Measurements from ENCODE around the gene FAM53A. TPM values are rescaled to one million over a fixed set of nuclear protein-coding genes. Genes with fewer than 3 reads are reported as not detected.

FAM53A gene
- total and polyA plus RNA-seq, 2 experiments from 2014 or later, result 4.7 to 6.8 TPM

- H3K4me2 ChIP-seq, result no peak overlapping the region
- DNase-seq (ENCODE audit: low spot score), result no peak
- H3K27ac ChIP-seq, result no peak overlapping the region
- H3K4me1 ChIP-seq (ENCODE audit: insufficient read depth), result no peaks in the 10 kb centered on the region
- no peaks in the 10 kb centered on the region for H3K36me3 ChIP-seq (replicated peaks; ENCODE audit: insufficient read depth, low read depth)
- TF ChIP-seq EZH2phosphoT487 (IDR thresholded peaks at IDR 0.05; ENCODE audit: low read depth, severe bottlenecking, unreplicated experiment), result no peak
- TF ChIP-seq CTCF (IDR thresholded peaks at IDR 0.05; ENCODE audit: poor library complexity), result no peak
- no peak for TF ChIP-seq EZH2 (IDR thresholded peaks at IDR 0.05; ENCODE audit: borderline replicate concordance)
- H3K9me3 ChIP-seq (ENCODE audit: low read depth), result no peaks in the 10 kb centered on the region
- no peaks in the 10 kb centered on the region for H3K79me2 ChIP-seq
- H4K20me1 ChIP-seq (ENCODE audit: insufficient read depth, poor library complexity, severe bottlenecking), result no peaks in the 10 kb centered on the region
- H2AFZ ChIP-seq, result no peak overlapping the region
- H3K27me3 ChIP-seq, result no peaks in the 10 kb centered on the region
- no peaks in the 10 kb centered on the region for H3K9me2 ChIP-seq (replicated peaks; ENCODE audit: insufficient read depth)
- H3K4me3 ChIP-seq, result no peak overlapping the region
- whole genome bisulfite sequencing (ENCODE audit: low lambda C conversion rate, missing lambda C conversion rate), result 84% methylated on average over 25 of the region's 25 CpGs
Measured at GRCh38 chr4:1676605-1677525, 7.2 kb downstream of the FAM53A start.

- H3K79me2 ChIP-seq, result no peaks in the 10 kb centered on the region
- H3K4me3 ChIP-seq, result no peak overlapping the region
- H3K36me3 ChIP-seq (replicated peaks; ENCODE audit: insufficient read depth, low read depth), result no peaks in the 10 kb centered on the region
- H4K20me1 ChIP-seq (ENCODE audit: insufficient read depth, poor library complexity, severe bottlenecking), result no peaks in the 10 kb centered on the region
- 79% methylated on average over 10 of the region's 10 CpGs for WGBS (ENCODE audit: low lambda C conversion rate, missing lambda C conversion rate)
- DNase-seq (ENCODE audit: low spot score), result no peak
- TF ChIP-seq CTCF (IDR thresholded peaks at IDR 0.05; ENCODE audit: poor library complexity) (no peak), EZH2 (IDR thresholded peaks at IDR 0.05; ENCODE audit: borderline replicate concordance) (no peak), EZH2phosphoT487 (IDR thresholded peaks at IDR 0.05; ENCODE audit: low read depth, severe bottlenecking, unreplicated experiment) (no peak)
- no peak overlapping the region for H2AFZ ChIP-seq
- H3K27me3 ChIP-seq, result no peaks in the 10 kb centered on the region
- H3K27ac ChIP-seq, result no peak overlapping the region
- H3K4me1 ChIP-seq (ENCODE audit: insufficient read depth), result no peaks in the 10 kb centered on the region
- H3K4me2 ChIP-seq, result no peak overlapping the region
- H3K9me3 ChIP-seq (ENCODE audit: low read depth), result no peaks in the 10 kb centered on the region
- no peaks in the 10 kb centered on the region for H3K9me2 ChIP-seq (replicated peaks; ENCODE audit: insufficient read depth)
Measured at GRCh38 chr4:1675802-1676137, 8.3 kb downstream of the FAM53A start.

GRCh38 chr4:1675136-1675801 is 8.8 kb downstream of the FAM53A start:
- Histone ChIP-seq H3K4me3 (no peak overlapping the region), H2AFZ (no peak overlapping the region), H3K4me2 (no peak overlapping the region), H3K27ac (no peak overlapping the region), H3K27me3 (no peaks in the 10 kb centered on the region), H3K4me1 (ENCODE audit: insufficient read depth) (no peaks in the 10 kb centered on the region), H4K20me1 (ENCODE audit: insufficient read depth, poor library complexity, severe bottlenecking) (no peaks in the 10 kb centered on the region), H3K9me3 (ENCODE audit: low read depth) (no peaks in the 10 kb centered on the region), H3K79me2 (no peaks in the 10 kb centered on the region), H3K36me3 (replicated peaks; ENCODE audit: insufficient read depth, low read depth) (no peaks in the 10 kb centered on the region), H3K9me2 (replicated peaks; ENCODE audit: insufficient read depth) (no peaks in the 10 kb centered on the region)
- no peak for TF ChIP-seq EZH2 (IDR thresholded peaks at IDR 0.05; ENCODE audit: borderline replicate concordance)
- no peak for TF ChIP-seq CTCF (IDR thresholded peaks at IDR 0.05; ENCODE audit: poor library complexity)
- 86% methylated on average over 19 of the region's 19 CpGs for WGBS (ENCODE audit: low lambda C conversion rate, missing lambda C conversion rate)
- no peak for DNase-seq (ENCODE audit: low spot score)
